ENCODE results near the gene ERN1.

DNA sequence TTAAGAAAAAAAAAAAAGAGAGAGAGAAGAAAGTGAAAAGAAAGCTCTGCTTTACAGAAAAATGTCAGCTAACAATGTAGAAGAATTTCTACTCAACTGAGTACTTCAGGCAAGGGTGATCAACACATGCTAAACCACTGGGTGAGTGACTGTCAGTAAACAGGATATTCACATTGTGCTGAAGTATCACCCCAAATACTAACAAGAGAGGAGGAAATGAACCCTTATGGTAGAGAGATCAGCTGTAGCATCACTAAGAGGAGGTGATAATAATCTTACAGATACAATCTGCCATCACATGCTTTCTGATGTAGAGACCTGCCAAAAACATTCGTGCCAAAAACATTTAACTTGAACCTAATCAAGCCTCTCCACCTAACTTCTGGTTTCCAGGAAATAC lies 78.8 kb downstream of the ERN1 start:
- TF ChIP-seq GZF1 (CRISPR knock-in tag; IDR thresholded peaks at IDR 0.05) = no peak
- TF ChIP-seq, protein P1, sequence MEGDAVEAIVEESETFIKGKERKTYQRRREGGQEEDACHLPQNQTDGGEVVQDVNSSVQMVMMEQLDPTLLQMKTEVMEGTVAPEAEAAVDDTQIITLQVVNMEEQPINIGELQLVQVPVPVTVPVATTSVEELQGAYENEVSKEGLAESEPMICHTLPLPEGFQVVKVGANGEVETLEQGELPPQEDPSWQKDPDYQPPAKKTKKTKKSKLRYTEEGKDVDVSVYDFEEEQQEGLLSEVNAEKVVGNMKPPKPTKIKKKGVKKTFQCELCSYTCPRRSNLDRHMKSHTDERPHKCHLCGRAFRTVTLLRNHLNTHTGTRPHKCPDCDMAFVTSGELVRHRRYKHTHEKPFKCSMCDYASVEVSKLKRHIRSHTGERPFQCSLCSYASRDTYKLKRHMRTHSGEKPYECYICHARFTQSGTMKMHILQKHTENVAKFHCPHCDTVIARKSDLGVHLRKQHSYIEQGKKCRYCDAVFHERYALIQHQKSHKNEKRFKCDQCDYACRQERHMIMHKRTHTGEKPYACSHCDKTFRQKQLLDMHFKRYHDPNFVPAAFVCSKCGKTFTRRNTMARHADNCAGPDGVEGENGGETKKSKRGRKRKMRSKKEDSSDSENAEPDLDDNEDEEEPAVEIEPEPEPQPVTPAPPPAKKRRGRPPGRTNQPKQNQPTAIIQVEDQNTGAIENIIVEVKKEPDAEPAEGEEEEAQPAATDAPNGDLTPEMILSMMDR (CRISPR knock-in tag; IDR thresholded peaks at IDR 0.05) = no peak
- no peak for TF ChIP-seq EZH2 (conservative IDR thresholded peaks at IDR 0.05; ENCODE audit: low read depth, low read length)
- no peak for TF ChIP-seq ZNF670 (CRISPR knock-in tag; IDR thresholded peaks at IDR 0.05; ENCODE audit: borderline replicate concordance)
- no peak for TF ChIP-seq RBM22 (optimal IDR thresholded peaks at IDR 0.05; ENCODE audit: low read length)
- TF ChIP-seq ZNF274 (CRISPR knock-in tag; IDR thresholded peaks at IDR 0.05) = no peak
- no peak for TF ChIP-seq SYNCRIP (IDR thresholded peaks at IDR 0.05; ENCODE audit: insufficient read depth, low read depth, low read length)
- TF ChIP-seq, protein P2, sequence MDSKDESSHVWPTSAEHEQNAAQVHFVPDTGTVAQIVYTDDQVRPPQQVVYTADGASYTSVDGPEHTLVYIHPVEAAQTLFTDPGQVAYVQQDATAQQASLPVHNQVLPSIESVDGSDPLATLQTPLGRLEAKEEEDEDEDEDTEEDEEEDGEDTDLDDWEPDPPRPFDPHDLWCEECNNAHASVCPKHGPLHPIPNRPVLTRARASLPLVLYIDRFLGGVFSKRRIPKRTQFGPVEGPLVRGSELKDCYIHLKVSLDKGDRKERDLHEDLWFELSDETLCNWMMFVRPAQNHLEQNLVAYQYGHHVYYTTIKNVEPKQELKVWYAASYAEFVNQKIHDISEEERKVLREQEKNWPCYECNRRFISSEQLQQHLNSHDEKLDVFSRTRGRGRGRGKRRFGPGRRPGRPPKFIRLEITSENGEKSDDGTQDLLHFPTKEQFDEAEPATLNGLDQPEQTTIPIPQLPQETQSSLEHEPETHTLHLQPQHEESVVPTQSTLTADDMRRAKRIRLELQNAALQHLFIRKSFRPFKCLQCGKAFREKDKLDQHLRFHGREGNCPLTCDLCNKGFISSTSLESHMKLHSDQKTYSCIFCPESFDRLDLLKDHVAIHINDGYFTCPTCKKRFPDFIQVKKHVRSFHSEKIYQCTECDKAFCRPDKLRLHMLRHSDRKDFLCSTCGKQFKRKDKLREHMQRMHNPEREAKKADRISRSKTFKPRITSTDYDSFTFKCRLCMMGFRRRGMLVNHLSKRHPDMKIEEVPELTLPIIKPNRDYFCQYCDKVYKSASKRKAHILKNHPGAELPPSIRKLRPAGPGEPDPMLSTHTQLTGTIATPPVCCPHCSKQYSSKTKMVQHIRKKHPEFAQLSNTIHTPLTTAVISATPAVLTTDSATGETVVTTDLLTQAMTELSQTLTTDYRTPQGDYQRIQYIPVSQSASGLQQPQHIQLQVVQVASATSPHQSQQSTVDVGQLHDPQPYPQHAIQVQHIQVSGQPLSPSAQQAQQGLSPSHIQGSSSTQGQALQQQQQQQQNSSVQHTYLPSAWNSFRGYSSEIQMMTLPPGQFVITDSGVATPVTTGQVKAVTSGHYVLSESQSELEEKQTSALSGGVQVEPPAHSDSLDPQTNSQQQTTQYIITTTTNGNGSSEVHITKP (CRISPR knock-in tag; IDR thresholded peaks at IDR 0.05; ENCODE audit: low read depth) = no peak
- TF ChIP-seq, protein P3, sequence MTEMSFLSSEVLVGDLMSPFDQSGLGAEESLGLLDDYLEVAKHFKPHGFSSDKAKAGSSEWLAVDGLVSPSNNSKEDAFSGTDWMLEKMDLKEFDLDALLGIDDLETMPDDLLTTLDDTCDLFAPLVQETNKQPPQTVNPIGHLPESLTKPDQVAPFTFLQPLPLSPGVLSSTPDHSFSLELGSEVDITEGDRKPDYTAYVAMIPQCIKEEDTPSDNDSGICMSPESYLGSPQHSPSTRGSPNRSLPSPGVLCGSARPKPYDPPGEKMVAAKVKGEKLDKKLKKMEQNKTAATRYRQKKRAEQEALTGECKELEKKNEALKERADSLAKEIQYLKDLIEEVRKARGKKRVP (CRISPR knock-in tag; IDR thresholded peaks at IDR 0.05) = no peak
- TF ChIP-seq YEATS2 (CRISPR knock-in tag; IDR thresholded peaks at IDR 0.05; ENCODE audit: borderline replicate concordance) = no peak
- no peak for TF ChIP-seq RBFOX2 (IDR thresholded peaks at IDR 0.05; ENCODE audit: low read depth, low read length)
- no peak for TF ChIP-seq KDM1A (CRISPR knock-in tag; IDR thresholded peaks at IDR 0.05)
- TF ChIP-seq, protein P4, sequence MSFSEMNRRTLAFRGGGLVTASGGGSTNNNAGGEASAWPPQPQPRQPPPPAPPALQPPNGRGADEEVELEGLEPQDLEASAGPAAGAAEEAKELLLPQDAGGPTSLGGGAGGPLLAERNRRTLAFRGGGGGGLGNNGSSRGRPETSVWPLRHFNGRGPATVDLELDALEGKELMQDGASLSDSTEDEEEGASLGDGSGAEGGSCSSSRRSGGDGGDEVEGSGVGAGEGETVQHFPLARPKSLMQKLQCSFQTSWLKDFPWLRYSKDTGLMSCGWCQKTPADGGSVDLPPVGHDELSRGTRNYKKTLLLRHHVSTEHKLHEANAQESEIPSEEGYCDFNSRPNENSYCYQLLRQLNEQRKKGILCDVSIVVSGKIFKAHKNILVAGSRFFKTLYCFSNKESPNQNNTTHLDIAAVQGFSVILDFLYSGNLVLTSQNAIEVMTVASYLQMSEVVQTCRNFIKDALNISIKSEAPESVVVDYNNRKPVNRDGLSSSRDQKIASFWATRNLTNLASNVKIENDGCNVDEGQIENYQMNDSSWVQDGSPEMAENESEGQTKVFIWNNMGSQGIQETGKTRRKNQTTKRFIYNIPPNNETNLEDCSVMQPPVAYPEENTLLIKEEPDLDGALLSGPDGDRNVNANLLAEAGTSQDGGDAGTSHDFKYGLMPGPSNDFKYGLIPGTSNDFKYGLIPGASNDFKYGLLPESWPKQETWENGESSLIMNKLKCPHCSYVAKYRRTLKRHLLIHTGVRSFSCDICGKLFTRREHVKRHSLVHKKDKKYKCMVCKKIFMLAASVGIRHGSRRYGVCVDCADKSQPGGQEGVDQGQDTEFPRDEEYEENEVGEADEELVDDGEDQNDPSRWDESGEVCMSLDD (CRISPR knock-in tag; IDR thresholded peaks at IDR 0.05; ENCODE audit: borderline replicate concordance) = no peak
- TF ChIP-seq, protein P5, sequence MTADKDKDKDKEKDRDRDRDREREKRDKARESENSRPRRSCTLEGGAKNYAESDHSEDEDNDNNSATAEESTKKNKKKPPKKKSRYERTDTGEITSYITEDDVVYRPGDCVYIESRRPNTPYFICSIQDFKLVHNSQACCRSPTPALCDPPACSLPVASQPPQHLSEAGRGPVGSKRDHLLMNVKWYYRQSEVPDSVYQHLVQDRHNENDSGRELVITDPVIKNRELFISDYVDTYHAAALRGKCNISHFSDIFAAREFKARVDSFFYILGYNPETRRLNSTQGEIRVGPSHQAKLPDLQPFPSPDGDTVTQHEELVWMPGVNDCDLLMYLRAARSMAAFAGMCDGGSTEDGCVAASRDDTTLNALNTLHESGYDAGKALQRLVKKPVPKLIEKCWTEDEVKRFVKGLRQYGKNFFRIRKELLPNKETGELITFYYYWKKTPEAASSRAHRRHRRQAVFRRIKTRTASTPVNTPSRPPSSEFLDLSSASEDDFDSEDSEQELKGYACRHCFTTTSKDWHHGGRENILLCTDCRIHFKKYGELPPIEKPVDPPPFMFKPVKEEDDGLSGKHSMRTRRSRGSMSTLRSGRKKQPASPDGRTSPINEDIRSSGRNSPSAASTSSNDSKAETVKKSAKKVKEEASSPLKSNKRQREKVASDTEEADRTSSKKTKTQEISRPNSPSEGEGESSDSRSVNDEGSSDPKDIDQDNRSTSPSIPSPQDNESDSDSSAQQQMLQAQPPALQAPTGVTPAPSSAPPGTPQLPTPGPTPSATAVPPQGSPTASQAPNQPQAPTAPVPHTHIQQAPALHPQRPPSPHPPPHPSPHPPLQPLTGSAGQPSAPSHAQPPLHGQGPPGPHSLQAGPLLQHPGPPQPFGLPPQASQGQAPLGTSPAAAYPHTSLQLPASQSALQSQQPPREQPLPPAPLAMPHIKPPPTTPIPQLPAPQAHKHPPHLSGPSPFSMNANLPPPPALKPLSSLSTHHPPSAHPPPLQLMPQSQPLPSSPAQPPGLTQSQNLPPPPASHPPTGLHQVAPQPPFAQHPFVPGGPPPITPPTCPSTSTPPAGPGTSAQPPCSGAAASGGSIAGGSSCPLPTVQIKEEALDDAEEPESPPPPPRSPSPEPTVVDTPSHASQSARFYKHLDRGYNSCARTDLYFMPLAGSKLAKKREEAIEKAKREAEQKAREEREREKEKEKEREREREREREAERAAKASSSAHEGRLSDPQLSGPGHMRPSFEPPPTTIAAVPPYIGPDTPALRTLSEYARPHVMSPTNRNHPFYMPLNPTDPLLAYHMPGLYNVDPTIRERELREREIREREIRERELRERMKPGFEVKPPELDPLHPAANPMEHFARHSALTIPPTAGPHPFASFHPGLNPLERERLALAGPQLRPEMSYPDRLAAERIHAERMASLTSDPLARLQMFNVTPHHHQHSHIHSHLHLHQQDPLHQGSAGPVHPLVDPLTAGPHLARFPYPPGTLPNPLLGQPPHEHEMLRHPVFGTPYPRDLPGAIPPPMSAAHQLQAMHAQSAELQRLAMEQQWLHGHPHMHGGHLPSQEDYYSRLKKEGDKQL (CRISPR knock-in tag; IDR thresholded peaks at IDR 0.05; ENCODE audit: low read depth) = no peak

All from HepG2 (cell line).